HTR-8/SVneo (cell line): ENCODE measurements around the gene ZNF75A.

ENCODE experiments used
- DNase-seq: peaks from one replicate; pipeline ENCODE4 v3.0.0; 2011; ENCODE audit warnings: low spot score, mixed read lengths; ENCODE audit not compliant: insufficient read length
- FAIRE-seq: peaks from 2 replicates; lab custom pipeline; 2011; peaks lifted over from hg19 to GRCh38; lab: Jason Lieb, UNC

ZNF75A gene

DNA sequence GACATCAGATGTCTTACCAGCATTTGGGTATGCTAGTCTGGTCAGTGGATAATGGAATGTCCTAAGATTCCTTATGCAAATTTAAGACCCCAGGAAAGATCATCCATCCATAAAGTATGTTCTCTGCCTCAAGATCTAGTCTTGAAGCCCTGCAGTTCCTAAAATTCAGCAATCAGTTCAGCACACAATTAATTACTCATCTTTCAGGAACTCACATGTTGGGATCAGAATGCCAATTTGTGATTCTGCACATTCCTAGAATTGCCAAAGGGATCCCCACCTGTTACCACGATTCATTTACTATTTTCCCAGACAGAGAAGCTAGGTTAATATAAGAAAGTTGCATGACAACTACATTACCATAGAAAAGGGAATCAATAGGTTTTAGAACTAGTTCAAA, 53.6 kb downstream of the ZNF75A start:
- DNase-seq (no peak), FAIRE-seq (no peak)

DNA sequence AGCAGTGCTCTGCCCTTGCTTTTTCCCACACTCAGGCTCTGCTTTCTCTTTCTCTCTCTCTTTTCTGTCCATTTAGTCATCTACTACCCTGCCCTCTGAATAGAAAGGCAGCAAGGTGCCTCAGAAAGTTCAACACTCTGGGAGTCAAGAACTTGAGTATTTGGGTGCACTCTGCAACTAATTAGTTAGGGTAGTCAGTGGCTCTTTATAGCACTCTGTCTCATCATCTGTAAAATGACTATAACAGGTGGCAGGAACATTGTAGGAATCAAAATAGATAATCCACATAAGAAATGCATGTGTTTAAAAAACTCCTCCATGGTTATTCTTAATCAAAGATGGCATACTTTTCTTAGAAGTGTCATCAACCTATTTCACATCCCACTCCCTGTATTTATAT, 57.6 kb downstream of the ZNF75A start:
- DNase-seq, result no peak
- FAIRE-seq, result no peak

GRCh38 chr16:3363793-3364192, 58.5 kb downstream of the ZNF75A start:
- DNase-seq (no peak), FAIRE-seq (peak; percentile 26)

GRCh38 chr16:3364774-3365427, 59.6 kb downstream of the ZNF75A start:
- FAIRE-seq (peak; percentile 95), DNase-seq (peak; percentile 97)
